Small intestine (tissue), 16 donors: ENCODE results near the gene SLC38A5. TPM values are rescaled to one million over a fixed set of nuclear protein-coding genes. Genes with fewer than 3 reads are reported as not detected.
"Not testable (repeated sequence)": the region's sequence is repeated elsewhere in the genome, so short reads cannot be mapped to it uniquely, and the experiment has no call there.

Experiments used
- DNase-seq, 2 donors: peaks; one replicate each; pipeline versions ENCODE4 v3.0.0 to v3.0.0-alpha.2; 2013
- FAIRE-seq: peaks from 2 replicates; lab custom pipeline; 2012; peaks lifted over from hg19 to GRCh38; lab: Jason Lieb, UNC
- H3K27ac ChIP-seq, 3 donors: one replicate each; pipeline ENCODE4 v1.5.1; 2013; ENCODE audit warnings: low read length in 2 of 3, mild to moderate bottlenecking in 2 of 3, control low read depth in 1 of 3, inconsistent platforms in 1 of 3, low read depth in 1 of 3, moderate library complexity in 1 of 3
- H3K27me3 ChIP-seq, 3 donors: one replicate each; pipeline ENCODE4 v1.6.1; 2013; ENCODE audit warnings: low read length in 3 of 3, inconsistent platforms in 1 of 3; ENCODE audit not compliant: control insufficient read depth in 3 of 3, insufficient read depth in 3 of 3
- H3K36me3 ChIP-seq, 3 donors: one replicate each; pipeline ENCODE4 v1.6.1; 2013; ENCODE audit warnings: low read length in 3 of 3, inconsistent platforms in 1 of 3, low read depth in 1 of 3, mild to moderate bottlenecking in 1 of 3, moderate library complexity in 1 of 3; ENCODE audit not compliant: control insufficient read depth in 3 of 3, insufficient read depth in 2 of 3
- H3K4me1 ChIP-seq, 3 donors: one replicate each; pipeline ENCODE4 v1.6.1; 2013; ENCODE audit warnings: low read length in 2 of 3, inconsistent platforms in 1 of 3, low read depth in 1 of 3, mild to moderate bottlenecking in 1 of 3, moderate library complexity in 1 of 3; ENCODE audit not compliant: control insufficient read depth in 3 of 3, insufficient read depth in 2 of 3
- H3K4me3 ChIP-seq, 3 donors: one replicate each; pipeline ENCODE4 v1.5.1; 2013; ENCODE audit warnings: low read length in 3 of 3, control low read depth in 1 of 3, inconsistent platforms in 1 of 3, low read depth in 1 of 3, mild to moderate bottlenecking in 1 of 3, moderate library complexity in 1 of 3
- H3K9me3 ChIP-seq, 2 donors: one replicate each; pipeline ENCODE4 v1.6.1; 2013; ENCODE audit warnings: low read depth in 1 of 2, low read length in 1 of 2; ENCODE audit not compliant: control insufficient read depth in 2 of 2, insufficient read depth in 1 of 2
- WGBS, 3 donors: extraction: QIAGEN DNeasy Blood & Tissue Kit; methylation state at CpG; one replicate each; pipeline ENCODE4 v1.1.7; 2013; 5-methylcytosine and 5-hydroxymethylcytosine counted together
- long read RNA-seq, 10 donors: transcript quantifications; one replicate each; lab custom pipeline, GENCODE V29; 2026
- polyA plus RNA-seq, 4 donors: library from polyadenylated mRNA; stranded (reverse) in 3 of 4; unstranded in 1 of 4; fragments of 200-250 nt in 3 of 4; fragments of 120-200 nt in 1 of 4; gene quantifications; one replicate each; pipeline versions ENCODE4 v1.2.1 to v1.2.3, GENCODE V29; 2013
- donor health status: healthy with polysubstance abuse.
- donor health status: control.
- donor health status: control.
- donor health status: Bipolar disorder and iron deficiency.
- donor health status: healthy.

The SLC38A5 gene
- 10 to 100 TPM in 2 of 4 donors, 1 to 10 TPM in 2; 2.0 to 77.7 (median 32.6) TPM for polyA plus RNA-seq
- long read RNA-seq, donor 1, transcript SLC38A5-210 (16 exons, 2,659 nt), result major isoform, 9 of 22 reads
- long read RNA-seq, donor 1, partial matches to known transcripts, result 8 of 22 reads
- long read RNA-seq, donor 1, other reads (novel, unspliced or antisense), result 0 of 22 reads
- long read RNA-seq, donor 2, transcript SLC38A5-213 (17 exons, 1,993 nt), result major isoform, 5 of 8 reads
- long read RNA-seq, donor 2, partial matches to known transcripts, result 0 of 8 reads
- long read RNA-seq, donor 2, other reads (novel, unspliced or antisense), result 0 of 8 reads
- long read RNA-seq, donor 3, partial matches to known transcripts, result 6 of 10 reads
- long read RNA-seq, donor 3, other reads (novel, unspliced or antisense), result 0 of 10 reads
- long read RNA-seq, donor 4, partial matches to known transcripts, result 0 of 2 reads
- long read RNA-seq, donor 4, other reads (novel, unspliced or antisense), result 0 of 2 reads
- long read RNA-seq, donor 5, result 0 reads
- long read RNA-seq, donor 6, transcript SLC38A5-210 (16 exons, 2,659 nt), result major isoform, 8 of 15 reads
- long read RNA-seq, donor 6, partial matches to known transcripts, result 0 of 15 reads
- long read RNA-seq, donor 6, other reads (novel, unspliced or antisense), result 0 of 15 reads
- long read RNA-seq, donor 7, partial matches to known transcripts, result 0 of 1 reads
- long read RNA-seq, donor 7, other reads (novel, unspliced or antisense), result 0 of 1 reads
- long read RNA-seq, donor 8, partial matches to known transcripts, result 0 of 1 reads
- long read RNA-seq, donor 8, other reads (novel, unspliced or antisense), result 0 of 1 reads
- long read RNA-seq, donor 9, result 0 reads
- long read RNA-seq, donor 10, transcript SLC38A5-211 (4 exons, 797 nt), result major isoform, 7 of 16 reads
- long read RNA-seq, donor 10, partial matches to known transcripts, result 0 of 16 reads
- long read RNA-seq, donor 10, other reads (novel, unspliced or antisense), result 0 of 16 reads

DNA sequence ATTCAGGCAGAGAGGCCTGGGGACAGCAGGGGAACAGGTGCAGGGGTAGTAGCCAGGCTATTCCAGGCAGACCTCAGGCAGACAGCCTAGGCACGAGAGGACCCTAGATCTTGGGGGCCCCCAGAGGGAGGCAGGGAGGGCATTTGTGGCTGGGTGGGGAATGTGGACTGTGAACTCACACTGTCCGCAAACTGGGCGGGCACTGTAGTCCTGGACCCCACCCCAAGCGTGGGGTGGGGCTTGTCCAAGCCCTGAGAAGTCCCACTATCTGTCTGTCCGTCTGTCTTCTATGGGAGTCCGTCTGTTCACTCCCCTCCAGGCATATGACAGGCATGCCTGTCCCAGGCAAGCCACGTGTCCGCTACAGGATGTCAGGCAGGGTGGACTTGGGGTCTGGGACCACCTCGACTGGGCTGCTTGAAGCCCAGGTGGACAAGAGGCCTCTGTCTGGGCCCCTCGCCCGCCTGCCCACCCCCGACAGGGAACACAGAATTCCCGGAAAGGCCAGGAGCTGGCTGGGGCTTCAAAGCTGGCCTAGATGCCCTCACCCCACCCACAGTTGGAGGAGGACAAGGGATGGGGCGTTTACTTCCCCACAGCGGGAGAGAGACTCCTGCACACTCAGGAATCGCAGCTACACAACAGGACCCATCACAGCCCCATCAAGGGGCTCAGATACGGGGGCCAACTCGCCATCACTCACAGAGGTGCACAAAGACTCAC, at the start of gene SLC38A5:
Gene SLC38A5, minus strand, starts transcription at position 151 of the 723 bp plus-strand sequence. CDS start 2,336 bp downstream, outside the sequence.
- Histone ChIP-seq H3K9me3 (no peaks in the 10 kb centered on the region), H3K4me1 (peaks cover 0 to 10% (median 0%) of the 10 kb centered on the region in 3 donors), H3K4me3 (peak within 1 kb of the TSS; percentile 29 to 60 (median 47)), H3K27me3 (no peaks in the 10 kb centered on the region), H3K27ac (peak within 1 kb of the TSS in 1 of 3 donors; percentile 68), H3K36me3 (peaks cover 0 to 11% (median 0%) of the 10 kb centered on the region in 3 donors)
- DNase-seq (peak in 1 of 2 donors; percentile 67), FAIRE-seq (no peak)
- 63 to 75% (median 63%) methylated on average over 12 to 18 of the region's 18 CpGs for WGBS, 3 donors

DNA sequence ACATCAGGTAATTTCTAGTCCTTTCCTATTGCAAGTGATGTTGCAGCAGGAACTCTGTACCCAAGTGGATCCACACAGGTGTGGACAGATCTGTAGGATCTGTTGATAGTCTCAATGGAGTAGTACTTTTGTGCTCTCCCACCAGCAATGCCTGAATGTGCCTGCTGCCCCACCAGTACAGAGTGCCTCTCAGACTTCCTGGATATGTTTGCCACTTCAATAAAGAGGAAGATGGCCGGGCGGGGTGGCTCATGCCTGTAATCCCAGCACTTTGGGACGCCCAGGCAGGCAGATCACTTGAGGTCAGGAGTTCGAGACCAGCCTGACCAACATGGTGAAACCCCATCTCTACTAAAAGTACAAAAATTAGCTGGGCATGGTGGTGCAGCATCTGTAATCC, 49.4 kb upstream of the SLC38A5 start:
- H3K27me3 ChIP-seq, DNase-seq, H3K27ac ChIP-seq, H3K4me3 ChIP-seq, FAIRE-seq, H3K9me3 ChIP-seq: not testable (repeated sequence)
- H3K4me1 ChIP-seq, result peaks cover 0 to 10% (median 5%) of the 10 kb centered on the region in 3 donors
- 65 to 74% (median 71%) methylated on average over 4 of the region's 4 CpGs for WGBS, 3 donors
- peaks cover 3 to 30% (median 4%) of the 10 kb centered on the region in 3 donors for H3K36me3 ChIP-seq

DNA sequence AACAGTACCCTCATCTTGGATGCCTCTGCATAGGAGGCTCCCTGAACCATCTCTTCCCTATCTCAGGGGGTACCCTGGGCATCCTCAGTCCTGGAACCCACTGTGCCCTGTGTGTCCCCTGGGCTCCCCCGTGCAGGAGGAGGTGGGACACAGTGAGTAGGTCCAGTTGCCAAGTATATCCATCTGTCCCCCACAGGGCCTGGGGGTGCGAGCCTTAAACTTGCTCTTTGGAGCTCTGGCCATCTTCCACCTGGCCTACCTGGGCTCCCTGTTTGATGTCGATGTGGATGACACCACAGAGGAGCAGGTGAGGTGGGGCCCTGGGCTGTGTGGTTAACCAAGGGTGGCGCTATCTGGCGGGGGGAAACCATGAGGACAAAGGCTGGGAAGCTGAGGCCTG, 46.9 kb upstream of the SLC38A5 start:
- no peak for FAIRE-seq
- WGBS, 3 donors, result 73 to 83% (median 83%) methylated on average over 5 of the region's 5 CpGs
- Histone ChIP-seq H3K4me3 (no peak overlapping the region), H3K27ac (no peak overlapping the region), H3K27me3 (no peaks in the 10 kb centered on the region), H3K9me3 (no peaks in the 10 kb centered on the region), H3K4me1 (peaks cover 0 to 5% (median 3%) of the 10 kb centered on the region in 3 donors), H3K36me3 (peaks cover 3 to 38% (median 4%) of the 10 kb centered on the region in 3 donors)
- DNase-seq, result no peak

DNA sequence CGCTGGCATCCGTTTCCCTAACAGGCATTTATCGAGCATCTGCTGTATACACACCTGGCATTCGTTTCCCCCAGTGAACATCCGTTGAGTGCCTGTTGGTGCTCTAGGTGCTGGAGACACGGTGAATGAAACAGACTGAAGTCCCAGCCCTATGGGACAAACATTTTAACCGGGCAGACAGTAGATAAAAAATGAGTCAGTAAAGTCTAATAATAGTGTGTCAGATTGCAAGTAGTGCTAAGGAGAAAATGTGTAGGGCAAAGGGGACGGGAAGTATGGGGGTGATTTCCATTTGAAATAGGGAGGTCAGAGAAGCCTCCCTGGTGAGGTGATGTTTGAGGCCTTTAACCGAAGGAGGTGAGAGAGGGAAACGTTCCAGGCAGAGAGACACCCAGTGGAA, 46.2 kb upstream of the SLC38A5 start:
- Histone ChIP-seq H3K27me3 (no peaks in the 10 kb centered on the region), H3K9me3 (no peaks in the 10 kb centered on the region), H3K36me3 (peaks cover 3 to 38% (median 4%) of the 10 kb centered on the region in 3 donors), H3K27ac (no peak overlapping the region), H3K4me1 (peaks cover 0 to 5% (median 3%) of the 10 kb centered on the region in 3 donors), H3K4me3 (no peak overlapping the region)
- no peak for FAIRE-seq
- no peak for DNase-seq
- 80 to 89% (median 83%) methylated on average over 10 of the region's 10 CpGs for WGBS, 3 donors

DNA sequence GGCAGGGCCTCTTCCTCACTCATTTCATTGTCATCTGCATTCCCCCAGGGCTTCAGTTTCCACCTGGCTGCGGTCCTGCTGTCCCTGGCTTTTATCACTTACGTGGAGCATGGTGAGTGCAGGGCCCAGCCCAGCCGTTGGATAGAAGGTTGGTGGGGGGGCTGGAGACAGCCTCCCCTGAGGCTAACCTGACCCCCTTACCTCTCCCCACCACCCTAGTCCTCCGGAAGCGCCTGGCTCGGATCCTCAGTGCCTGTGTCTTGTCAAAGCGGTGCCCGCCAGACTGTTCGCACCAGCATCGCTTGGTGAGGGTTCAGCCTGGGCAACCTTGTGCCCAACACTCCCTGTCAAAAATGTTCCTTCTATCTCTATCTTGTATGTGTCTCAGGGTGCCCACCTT, 45.8 kb upstream of the SLC38A5 start:
- Histone ChIP-seq H3K27me3 (no peaks in the 10 kb centered on the region), H3K4me1 (peaks cover 0 to under 1% (median under 1%) of the 10 kb centered on the region in 3 donors), H3K27ac (no peak overlapping the region), H3K4me3 (no peak overlapping the region), H3K36me3 (peaks cover 3 to 38% (median 4%) of the 10 kb centered on the region in 3 donors), H3K9me3 (no peaks in the 10 kb centered on the region)
- FAIRE-seq (no peak), DNase-seq (no peak)
- 90 to 96% (median 90%) methylated on average over 8 to 10 of the region's 10 CpGs for WGBS, 3 donors

DNA sequence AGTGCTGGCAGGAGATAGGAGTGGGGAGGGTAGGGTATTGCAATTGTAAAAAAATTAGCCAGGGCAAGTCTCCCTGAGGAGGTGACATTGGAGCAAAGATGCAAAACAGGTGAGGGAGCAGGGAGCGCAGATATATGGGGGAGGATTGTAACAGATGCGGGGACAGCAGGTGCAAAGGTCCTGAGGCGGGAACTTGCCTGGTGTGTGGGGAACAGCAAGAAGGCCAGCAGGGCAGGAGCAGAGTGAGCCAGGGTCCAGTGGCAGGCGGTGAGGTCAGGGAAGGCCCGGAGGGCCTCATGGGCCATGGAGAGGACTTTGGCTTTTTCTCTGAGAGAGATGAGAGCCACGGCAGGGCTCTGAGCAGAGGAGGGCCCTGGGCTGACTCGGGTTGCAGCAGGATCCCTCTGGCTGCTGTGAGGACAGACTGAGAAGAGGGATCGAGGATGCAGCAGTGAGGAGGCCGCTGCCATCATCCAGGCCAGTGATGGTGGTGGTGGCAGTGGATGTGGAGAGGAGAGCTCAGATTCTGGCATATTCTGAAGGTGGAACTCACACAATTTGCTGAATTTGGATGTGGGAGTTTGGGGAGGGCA, 44.9 kb upstream of the SLC38A5 start:
- Histone ChIP-seq H3K36me3 (peaks cover 3 to 38% (median 4%) of the 10 kb centered on the region in 3 donors), H3K4me1 (no peaks in the 10 kb centered on the region), H3K9me3 (no peaks in the 10 kb centered on the region), H3K27ac (no peak overlapping the region), H3K27me3 (no peaks in the 10 kb centered on the region), H3K4me3 (no peak overlapping the region)
- DNase-seq (no peak), FAIRE-seq (no peak)
- WGBS, 3 donors, result 89 to 95% (median 91%) methylated on average over 6 to 9 of the region's 9 CpGs

DNA sequence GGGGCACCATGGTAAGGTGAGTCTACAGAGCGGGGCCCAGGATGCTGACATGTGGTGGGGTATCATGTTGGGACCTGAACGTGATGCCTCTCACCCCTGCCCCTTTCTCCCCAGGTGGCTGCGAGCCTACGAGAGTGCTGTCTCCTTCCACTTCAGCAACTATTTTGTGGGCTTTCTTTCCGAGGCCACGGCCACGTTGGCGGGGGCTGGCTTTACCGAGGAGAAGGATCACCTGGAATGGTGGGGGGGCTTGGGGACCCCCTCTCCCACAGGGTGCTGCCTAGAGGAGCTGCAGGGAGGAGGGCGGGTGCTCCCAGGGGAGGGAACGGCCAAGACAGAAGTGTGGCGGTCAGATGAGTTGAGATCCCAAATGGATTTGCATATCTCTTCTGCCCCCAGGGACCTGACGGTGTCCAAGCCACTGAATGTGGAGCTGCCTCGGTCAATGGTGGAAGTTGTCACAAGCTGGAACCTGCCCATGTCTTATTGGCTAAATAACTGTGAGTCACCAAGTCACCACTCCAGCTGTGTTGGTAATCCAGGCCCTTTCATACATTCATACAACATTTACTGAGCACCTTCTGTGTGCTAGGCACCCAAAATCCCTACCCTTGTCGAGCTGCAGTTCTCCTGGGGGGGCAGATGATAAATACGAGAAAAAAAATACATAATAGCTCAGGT, 44.2 kb upstream of the SLC38A5 start:
- no peak overlapping the region for H3K27ac ChIP-seq
- no peak for DNase-seq
- no peak for FAIRE-seq
- WGBS, 3 donors, result 81 to 96% (median 94%) methylated on average over 11 to 16 of the region's 16 CpGs
- no peaks in the 10 kb centered on the region for H3K27me3 ChIP-seq
- no peak overlapping the region for H3K4me3 ChIP-seq
- no peaks in the 10 kb centered on the region for H3K9me3 ChIP-seq
- peaks cover 3 to 38% (median 4%) of the 10 kb centered on the region in 3 donors for H3K36me3 ChIP-seq
- no peaks in the 10 kb centered on the region for H3K4me1 ChIP-seq
